OCI-LY3 (cell line): ENCODE data around the gene ZFAND3.

ENCODE experiments used
- EZH2phosphoT487 ChIP-seq: fragments of 200-600 bp; shearing (Covaris generic); IDR thresholded peaks from 2 replicates; pipeline ENCODE4 v1.6.1; 2018; ENCODE audit warnings: antibody characterized with exemption, mixed run types, low read depth
- TF ChIP-seq, protein P1 (sequence below): fragments of 200-600, 300-600 bp; sonication (generic); IDR thresholded peaks from 2 replicates; pipeline ENCODE4 v1.5.1; 2014; ENCODE audit warnings: antibody characterized with exemption, low read length, low read depth

DNA sequence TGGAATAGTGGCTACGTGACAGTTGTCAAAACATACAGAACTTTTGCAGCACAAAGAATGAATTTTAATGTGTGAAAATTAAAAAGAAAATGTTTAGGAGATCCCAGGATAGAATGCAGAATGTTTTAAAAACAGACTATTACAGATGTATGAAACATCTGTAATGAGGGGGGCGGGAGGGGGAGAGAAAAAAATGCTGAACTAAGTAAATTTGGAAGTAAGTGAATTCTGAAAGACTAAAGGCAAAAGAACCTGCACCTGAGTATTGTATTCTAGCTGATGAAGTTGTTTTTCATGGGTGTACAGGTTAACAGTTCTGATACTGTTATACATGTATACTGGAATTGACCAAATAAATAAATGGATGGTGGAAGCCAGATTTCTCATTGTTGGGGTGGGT lies 178.8 kb downstream of the ZFAND3 start:
- TF ChIP-seq, protein P1, sequence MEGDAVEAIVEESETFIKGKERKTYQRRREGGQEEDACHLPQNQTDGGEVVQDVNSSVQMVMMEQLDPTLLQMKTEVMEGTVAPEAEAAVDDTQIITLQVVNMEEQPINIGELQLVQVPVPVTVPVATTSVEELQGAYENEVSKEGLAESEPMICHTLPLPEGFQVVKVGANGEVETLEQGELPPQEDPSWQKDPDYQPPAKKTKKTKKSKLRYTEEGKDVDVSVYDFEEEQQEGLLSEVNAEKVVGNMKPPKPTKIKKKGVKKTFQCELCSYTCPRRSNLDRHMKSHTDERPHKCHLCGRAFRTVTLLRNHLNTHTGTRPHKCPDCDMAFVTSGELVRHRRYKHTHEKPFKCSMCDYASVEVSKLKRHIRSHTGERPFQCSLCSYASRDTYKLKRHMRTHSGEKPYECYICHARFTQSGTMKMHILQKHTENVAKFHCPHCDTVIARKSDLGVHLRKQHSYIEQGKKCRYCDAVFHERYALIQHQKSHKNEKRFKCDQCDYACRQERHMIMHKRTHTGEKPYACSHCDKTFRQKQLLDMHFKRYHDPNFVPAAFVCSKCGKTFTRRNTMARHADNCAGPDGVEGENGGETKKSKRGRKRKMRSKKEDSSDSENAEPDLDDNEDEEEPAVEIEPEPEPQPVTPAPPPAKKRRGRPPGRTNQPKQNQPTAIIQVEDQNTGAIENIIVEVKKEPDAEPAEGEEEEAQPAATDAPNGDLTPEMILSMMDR = no peak
- no peak for TF ChIP-seq EZH2phosphoT487
